GM12874 (cell line): ENCODE data around the gene PRG2.

Source experiments
- TF ChIP-seq, protein P1 (sequence below): IDR thresholded peaks from 2 replicates; pipeline ENCODE4 v1.5.1; 2011; ENCODE audit warnings: low read depth, mild to moderate bottlenecking, control low read depth, low read length, moderate library complexity; ENCODE audit not compliant: insufficient read depth

The PRG2 gene

DNA sequence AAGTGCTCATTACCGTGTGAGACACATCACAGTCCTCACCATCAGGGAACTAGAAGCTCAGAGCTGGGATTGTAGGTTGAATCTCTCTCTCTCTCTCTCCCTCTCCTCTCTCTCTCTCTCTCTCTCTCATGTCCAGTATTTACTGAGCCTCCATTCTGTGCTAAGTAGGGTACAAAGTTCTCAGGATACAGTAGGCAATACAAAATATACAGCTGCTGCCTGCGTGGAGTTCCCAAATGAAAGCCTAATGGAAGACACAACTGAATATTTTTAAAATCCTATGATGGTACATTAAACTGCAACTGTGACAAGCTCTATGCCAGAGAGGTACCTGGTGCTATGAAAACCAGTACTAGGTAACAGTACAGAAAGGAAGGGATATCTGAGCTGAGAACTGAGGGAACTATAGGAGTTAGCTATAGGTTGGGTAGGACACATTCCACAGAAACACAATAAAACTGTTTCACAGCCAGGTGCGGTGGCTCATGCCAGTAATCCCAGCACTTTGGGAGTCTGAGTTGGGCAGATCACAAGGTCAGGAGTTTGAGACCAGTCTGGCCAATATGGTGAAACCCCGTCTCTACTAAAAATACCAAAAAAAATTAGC, 9.6 kb upstream of the PRG2 start:
- TF ChIP-seq, protein P1, sequence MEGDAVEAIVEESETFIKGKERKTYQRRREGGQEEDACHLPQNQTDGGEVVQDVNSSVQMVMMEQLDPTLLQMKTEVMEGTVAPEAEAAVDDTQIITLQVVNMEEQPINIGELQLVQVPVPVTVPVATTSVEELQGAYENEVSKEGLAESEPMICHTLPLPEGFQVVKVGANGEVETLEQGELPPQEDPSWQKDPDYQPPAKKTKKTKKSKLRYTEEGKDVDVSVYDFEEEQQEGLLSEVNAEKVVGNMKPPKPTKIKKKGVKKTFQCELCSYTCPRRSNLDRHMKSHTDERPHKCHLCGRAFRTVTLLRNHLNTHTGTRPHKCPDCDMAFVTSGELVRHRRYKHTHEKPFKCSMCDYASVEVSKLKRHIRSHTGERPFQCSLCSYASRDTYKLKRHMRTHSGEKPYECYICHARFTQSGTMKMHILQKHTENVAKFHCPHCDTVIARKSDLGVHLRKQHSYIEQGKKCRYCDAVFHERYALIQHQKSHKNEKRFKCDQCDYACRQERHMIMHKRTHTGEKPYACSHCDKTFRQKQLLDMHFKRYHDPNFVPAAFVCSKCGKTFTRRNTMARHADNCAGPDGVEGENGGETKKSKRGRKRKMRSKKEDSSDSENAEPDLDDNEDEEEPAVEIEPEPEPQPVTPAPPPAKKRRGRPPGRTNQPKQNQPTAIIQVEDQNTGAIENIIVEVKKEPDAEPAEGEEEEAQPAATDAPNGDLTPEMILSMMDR: no peak

GRCh38 chr11:57399221-57399620, 8.8 kb upstream of the PRG2 start:
- TF ChIP-seq, protein P1: no peak

- TF ChIP-seq, protein P1: no peak
Observed at GRCh38 chr11:57397394-57397990, 7.0 kb upstream of the PRG2 start.

DNA sequence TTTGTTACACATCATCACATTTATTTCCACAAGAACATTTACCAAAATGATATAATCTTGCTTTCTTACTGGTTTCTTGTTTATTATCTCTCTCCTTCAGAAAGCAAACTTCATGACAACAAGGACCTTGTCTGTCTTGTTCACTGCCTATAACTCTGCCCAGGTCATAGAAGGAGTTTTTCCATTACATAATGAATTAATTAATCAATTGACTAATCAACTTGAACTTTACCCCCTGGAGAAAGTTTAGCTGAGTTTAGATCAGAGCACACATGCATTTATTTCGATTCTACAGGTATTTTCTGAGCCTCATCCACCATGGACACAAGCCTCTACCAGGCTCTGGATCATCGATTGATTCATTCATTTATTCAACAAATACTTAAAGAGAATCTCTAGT, 6.3 kb upstream of the PRG2 start:
- TF ChIP-seq, protein P1: no peak

DNA sequence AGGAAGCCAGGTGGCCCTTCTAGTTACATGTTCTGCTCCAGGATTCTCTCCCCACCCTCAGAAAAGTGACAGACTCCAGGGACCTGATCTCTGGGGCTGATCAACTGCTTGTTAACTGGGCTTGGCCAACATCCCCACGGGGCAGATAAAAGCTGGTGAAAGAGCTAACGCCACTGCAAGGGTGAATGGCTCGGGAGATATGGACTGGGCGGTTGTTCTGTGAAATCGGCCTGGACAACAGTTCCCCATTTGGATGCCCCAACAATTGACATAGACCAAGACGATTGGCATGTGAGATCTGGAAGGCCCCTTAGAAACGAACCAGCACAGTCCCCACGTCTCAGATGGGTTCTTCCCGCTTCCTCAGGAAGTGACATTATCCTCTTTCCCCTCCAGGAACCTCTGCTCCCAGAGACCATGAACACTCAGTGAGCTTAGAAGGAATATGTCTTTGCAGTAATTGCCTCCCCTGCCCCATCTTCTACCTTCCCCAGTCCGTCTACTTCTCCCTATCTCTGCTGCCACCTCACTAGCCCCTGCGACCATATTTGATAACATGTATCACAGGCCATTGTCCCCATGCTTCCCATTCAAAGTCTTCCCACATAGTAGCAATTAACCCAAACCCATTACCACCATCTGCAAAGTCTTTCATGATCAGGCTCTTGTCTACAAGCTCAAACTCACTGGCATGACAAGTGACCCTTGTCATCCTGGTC, 5.6 kb upstream of the PRG2 start:
- TF ChIP-seq, protein P1: no peak

- TF ChIP-seq, protein P1: no peak
Observed at GRCh38 chr11:57394203-57394965, 3.9 kb upstream of the PRG2 start.

DNA sequence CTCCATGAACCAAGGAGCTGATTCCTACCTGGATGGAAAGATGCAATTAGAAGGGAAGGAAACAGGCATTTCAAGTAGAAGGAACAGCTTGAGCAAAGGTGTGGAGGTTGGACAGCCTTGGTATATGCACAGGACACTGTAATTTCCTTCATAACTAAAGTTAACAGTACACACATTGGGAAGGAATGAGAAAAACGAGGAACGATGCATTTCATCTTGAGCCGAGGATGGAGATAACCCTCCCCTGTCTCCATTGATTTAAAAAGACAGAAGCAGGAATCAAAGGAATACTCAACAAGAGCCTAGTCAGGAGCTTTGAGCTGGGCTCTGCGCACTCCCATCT, 2.3 kb upstream of the PRG2 start:
- TF ChIP-seq, protein P1: no peak
